GM12872 (cell line): ENCODE measurements around the gene ARSK.

Experiments
- TF ChIP-seq, protein P1 (sequence below): IDR thresholded peaks from 3 replicates; pipeline ENCODE4 v1.5.1; 2011; ENCODE audit warnings: low read depth, mild to moderate bottlenecking, low read length, moderate library complexity; ENCODE audit not compliant: insufficient read depth

ARSK gene

DNA sequence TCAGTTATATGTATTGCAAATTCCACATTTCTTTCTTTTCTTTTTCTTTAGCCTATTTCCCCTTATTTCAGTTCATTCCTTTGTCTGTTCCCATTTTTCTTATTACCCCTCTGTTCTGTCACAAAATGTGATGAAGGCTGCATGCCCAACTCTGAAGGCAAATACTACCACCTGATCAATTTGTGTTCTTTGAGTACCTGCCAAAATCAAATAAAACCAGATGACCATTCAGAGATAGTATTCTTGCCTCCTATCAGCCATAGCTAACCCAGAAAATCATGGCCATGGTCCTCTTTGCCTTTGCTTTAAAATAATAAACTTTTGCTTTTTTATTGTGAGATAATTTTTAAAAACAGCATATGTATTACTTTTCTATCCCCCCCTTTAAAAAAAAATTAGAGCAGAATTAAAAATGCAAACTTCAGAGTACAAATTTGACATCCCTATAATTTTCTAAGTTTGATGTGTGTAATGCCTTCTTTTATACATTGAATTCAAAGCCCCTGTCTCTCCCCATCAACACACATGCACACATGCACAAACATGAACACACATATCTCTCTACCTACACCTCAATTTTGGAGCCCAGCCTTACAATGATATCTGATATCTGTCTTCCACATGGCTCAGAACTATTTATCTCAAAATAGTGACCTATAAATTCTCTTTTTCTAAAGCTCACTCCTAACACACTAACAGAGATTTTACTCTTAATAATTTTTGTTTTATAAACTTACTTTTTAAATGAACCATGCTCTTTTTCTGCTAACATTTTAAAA is 95.1 kb downstream of the ARSK start:
- TF ChIP-seq, protein P1, sequence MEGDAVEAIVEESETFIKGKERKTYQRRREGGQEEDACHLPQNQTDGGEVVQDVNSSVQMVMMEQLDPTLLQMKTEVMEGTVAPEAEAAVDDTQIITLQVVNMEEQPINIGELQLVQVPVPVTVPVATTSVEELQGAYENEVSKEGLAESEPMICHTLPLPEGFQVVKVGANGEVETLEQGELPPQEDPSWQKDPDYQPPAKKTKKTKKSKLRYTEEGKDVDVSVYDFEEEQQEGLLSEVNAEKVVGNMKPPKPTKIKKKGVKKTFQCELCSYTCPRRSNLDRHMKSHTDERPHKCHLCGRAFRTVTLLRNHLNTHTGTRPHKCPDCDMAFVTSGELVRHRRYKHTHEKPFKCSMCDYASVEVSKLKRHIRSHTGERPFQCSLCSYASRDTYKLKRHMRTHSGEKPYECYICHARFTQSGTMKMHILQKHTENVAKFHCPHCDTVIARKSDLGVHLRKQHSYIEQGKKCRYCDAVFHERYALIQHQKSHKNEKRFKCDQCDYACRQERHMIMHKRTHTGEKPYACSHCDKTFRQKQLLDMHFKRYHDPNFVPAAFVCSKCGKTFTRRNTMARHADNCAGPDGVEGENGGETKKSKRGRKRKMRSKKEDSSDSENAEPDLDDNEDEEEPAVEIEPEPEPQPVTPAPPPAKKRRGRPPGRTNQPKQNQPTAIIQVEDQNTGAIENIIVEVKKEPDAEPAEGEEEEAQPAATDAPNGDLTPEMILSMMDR = no peak

DNA sequence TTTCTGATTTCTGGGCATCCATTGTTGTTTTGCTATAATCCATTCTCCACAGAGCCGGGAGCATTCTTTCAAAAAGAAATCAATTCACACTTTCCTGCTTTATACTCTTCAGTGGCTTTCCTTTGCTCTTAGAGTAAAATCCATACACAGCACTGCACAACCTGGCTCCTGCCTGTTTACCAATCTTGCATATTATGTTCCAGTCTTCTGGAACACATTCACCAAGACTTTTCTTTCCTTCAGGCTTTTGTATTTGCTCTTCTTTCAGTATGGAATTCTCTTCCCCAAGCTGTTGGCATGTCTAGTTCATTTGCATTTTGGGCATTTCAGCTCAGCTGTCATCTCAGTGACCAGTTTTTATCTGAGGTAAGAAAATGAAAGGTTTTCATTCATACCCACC is 97.9 kb downstream of the ARSK start:
- TF ChIP-seq, protein P1 = no peak

DNA sequence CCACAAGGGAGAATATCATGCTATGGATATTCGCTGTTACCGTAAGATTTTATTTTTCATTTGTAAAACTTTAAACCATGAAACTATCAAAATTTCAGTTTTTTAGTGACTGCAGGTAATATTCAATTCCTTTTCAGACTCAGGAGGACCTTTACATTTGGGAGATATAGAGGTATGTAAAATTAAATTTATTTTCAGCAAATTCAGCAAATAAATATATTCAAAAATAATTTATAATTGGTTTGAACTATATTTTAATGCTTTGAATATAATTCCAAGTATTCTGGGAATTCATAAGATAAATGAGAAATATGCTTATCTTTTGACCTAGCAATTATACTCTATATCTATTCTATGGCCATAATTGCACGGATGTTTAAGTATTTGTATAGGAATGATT is 99.3 kb downstream of the ARSK start:
- TF ChIP-seq, protein P1 = no peak
